Endodermal cell (in vitro differentiated cells): ENCODE measurements around the gene SNAI1. TPM values are rescaled to one million over a fixed set of nuclear protein-coding genes. Genes with fewer than 3 reads are reported as not detected.

Experiments
- DNase-seq: peaks from one replicate; pipeline ENCODE4 v3.0.0-alpha.2; 2017
- H3K27ac ChIP-seq: 2 replicates; pipeline ENCODE4 v1.5.1; 2013; ENCODE audit warnings: mild to moderate bottlenecking, low read depth, low read length, moderate library complexity
- H3K27me3 ChIP-seq: 2 replicates; pipeline ENCODE4 v1.6.1; 2013; ENCODE audit warnings: mild to moderate bottlenecking, low read length, moderate library complexity; ENCODE audit not compliant: insufficient read depth, control insufficient read depth, poor library complexity, severe bottlenecking
- H3K36me3 ChIP-seq: 2 replicates; pipeline ENCODE4 v1.7.0; 2013; ENCODE audit warnings: mild to moderate bottlenecking, low read length, moderate library complexity; ENCODE audit not compliant: control insufficient read depth, insufficient read depth
- H3K4me1 ChIP-seq: one replicate; pipeline ENCODE4 v1.7.0; 2013; ENCODE audit warnings: low read length; ENCODE audit not compliant: control insufficient read depth, insufficient read depth
- H3K4me3 ChIP-seq: 2 replicates; pipeline ENCODE4 v1.5.1; 2013; ENCODE audit warnings: mild to moderate bottlenecking, low read length, moderate library complexity
- H3K9ac ChIP-seq: 2 replicates; pipeline ENCODE4 v1.6.1; 2013; ENCODE audit warnings: mild to moderate bottlenecking, low read length, moderate library complexity; ENCODE audit not compliant: poor library complexity, severe bottlenecking; ENCODE audit errors: extremely low read depth
- H3K9me3 ChIP-seq: 2 replicates; pipeline ENCODE4 v1.6.1; 2013; ENCODE audit warnings: mild to moderate bottlenecking, low read length, moderate library complexity; ENCODE audit not compliant: control insufficient read depth
- H3K27ac Mint-ChIP-seq: 2 replicates; pipeline ENCODE4 v1.8.0; 2020; ENCODE audit warnings: mixed read lengths
- H3K27me3 Mint-ChIP-seq: 2 replicates; pipeline ENCODE4 v1.8.0; 2021; ENCODE audit warnings: mild to moderate bottlenecking, mixed read lengths; ENCODE audit not compliant: insufficient read depth
- H3K36me3 Mint-ChIP-seq: 2 replicates; pipeline ENCODE4 v1.8.0; 2020; ENCODE audit warnings: low read depth, mixed read lengths
- H3K4me1 Mint-ChIP-seq: 2 replicates; pipeline ENCODE4 v1.8.0; 2020; ENCODE audit warnings: mixed read lengths
- H3K4me3 Mint-ChIP-seq: 2 replicates; pipeline ENCODE4 v1.8.0; 2020; ENCODE audit warnings: mild to moderate bottlenecking, moderate library complexity, mixed read lengths
- H3K9me3 Mint-ChIP-seq: 2 replicates; pipeline ENCODE4 v1.8.0; 2020; ENCODE audit warnings: mild to moderate bottlenecking, mixed read lengths
- WGBS, 2 experiments: methylation state at CpG; one replicate each; pipeline versions ENCODE4 v1.1.5 to v1.1.7; 2013; ENCODE audit warnings: missing lambda C conversion rate in 2 of 2, mixed read lengths in 1 of 2; ENCODE audit not compliant: insufficient coverage in 1 of 2, insufficient read length in 1 of 2; 5-methylcytosine and 5-hydroxymethylcytosine counted together
- total RNA-seq, 2 donors: library from RNA; stranded (reverse); fragmentation: NEBNext Ultra II Directional in 1 of 2; extraction: Animal tissue kit (Norgen Biotek cat#: 25700) in 1 of 2; gene quantifications; 2 replicates in 1 of 2; 3 replicates in 1 of 2; pipeline ENCODE4 v1.2.1, GENCODE V29; 2021
- TF ChIP-seq, protein P1 (sequence below): fragments of 200-600 bp; sonication (generic); conservative IDR thresholded peaks from 2 replicates; pipeline ENCODE4 v1.5.0; 2021; ENCODE audit warnings: antibody characterized with exemption, mild to moderate bottlenecking

The SNAI1 gene
- total RNA-seq, 2 donors from 2014 or later: 10.6 to 13.1 TPM

DNA sequence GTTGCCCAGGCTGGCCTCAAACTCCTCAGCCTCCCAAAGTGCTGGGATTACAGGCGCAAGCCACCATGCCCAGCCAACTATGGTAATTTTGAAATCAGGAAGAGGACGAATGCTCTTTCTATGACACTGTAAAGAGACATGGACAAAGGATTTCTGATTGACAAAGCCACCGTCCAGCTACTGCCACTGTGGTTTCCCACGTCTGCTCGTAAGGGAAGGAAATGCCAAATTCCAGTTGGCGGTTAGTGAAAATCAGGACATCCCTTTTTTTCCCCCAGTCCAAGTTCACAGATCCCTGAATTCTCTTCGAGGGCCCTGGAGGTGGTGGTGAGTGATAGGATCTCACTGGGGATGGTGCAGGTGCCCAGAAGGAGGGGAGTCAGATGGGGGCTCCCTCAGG, 31.2 kb downstream of the SNAI1 start:
- Histone ChIP-seq H3K27me3 (peaks cover 6% of the 10 kb centered on the region), H3K4me3 (no peak overlapping the region), H3K4me1 (peaks cover 19% of the 10 kb centered on the region), H3K9ac (no peak overlapping the region), H3K36me3 (no peaks in the 10 kb centered on the region), H3K9me3 (no peaks in the 10 kb centered on the region), H3K27ac (no peak overlapping the region)
- no peaks in the 10 kb centered on the region for H3K9me3 Mint-ChIP-seq
- H3K4me1 Mint-ChIP-seq: peaks cover 28% of the 10 kb centered on the region
- WGBS, 2 experiments: 90 to 96% methylated on average over 7 of the region's 7 CpGs
- H3K36me3 Mint-ChIP-seq: no peaks in the 10 kb centered on the region
- no peak overlapping the region for H3K4me3 Mint-ChIP-seq
- H3K27me3 Mint-ChIP-seq: peaks cover 10% of the 10 kb centered on the region
- TF ChIP-seq, protein P1, sequence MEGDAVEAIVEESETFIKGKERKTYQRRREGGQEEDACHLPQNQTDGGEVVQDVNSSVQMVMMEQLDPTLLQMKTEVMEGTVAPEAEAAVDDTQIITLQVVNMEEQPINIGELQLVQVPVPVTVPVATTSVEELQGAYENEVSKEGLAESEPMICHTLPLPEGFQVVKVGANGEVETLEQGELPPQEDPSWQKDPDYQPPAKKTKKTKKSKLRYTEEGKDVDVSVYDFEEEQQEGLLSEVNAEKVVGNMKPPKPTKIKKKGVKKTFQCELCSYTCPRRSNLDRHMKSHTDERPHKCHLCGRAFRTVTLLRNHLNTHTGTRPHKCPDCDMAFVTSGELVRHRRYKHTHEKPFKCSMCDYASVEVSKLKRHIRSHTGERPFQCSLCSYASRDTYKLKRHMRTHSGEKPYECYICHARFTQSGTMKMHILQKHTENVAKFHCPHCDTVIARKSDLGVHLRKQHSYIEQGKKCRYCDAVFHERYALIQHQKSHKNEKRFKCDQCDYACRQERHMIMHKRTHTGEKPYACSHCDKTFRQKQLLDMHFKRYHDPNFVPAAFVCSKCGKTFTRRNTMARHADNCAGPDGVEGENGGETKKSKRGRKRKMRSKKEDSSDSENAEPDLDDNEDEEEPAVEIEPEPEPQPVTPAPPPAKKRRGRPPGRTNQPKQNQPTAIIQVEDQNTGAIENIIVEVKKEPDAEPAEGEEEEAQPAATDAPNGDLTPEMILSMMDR: no peak
- peak overlapping the region; percentile 30 for H3K27ac Mint-ChIP-seq
- no peak for DNase-seq

DNA sequence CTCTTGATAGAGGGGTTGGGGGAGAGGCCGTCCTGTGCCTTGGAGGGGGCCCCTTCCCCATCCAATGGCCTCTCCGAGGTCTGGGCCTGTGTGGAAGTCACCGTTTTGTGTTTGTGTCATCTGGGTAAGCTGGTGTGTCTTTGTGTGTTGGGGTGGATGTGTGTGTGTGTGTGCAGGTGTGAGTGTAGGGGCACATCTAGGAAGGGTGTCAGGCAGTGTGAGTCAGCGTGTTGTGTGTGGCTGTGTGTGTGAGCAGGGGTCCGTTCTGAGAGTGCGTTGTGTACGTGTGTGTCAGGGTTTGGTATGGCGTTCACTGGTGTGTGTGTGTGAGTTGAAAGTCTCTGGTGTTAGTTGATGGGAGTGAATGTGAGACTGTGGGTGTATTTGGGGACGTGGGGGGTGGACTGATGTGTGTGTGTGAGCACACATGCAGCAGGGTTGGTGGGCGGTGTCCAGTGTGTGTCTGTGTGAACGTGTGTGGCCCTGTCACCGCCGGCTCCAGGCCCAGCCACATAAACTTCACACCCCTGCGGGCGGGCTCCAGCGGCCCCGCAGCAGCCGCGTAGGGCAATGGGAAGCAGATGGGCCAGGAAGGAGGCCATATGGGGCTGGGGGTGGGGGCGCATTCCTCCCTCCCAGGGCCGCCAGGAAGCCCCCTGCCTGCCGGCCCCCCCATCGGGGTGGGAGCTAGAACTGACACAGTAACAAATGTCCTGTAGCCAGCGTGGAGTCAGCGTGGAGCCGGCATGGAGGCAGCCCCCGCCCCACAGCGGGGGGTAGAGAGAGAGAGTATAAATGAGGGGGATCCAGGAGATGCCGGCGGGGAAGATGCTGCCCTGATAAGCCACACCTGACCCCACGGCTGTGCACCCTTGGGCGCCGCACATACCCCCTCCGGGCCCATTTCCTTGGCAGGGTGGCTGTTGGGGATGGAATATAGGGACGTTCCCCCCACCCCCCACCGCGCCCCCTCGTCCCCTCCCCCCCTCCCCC, 32.1 kb downstream of the SNAI1 start:
- no peak overlapping the region for H3K27ac ChIP-seq
- Mint-ChIP-seq H3K4me3 (no peak overlapping the region), H3K9me3 (no peaks in the 10 kb centered on the region), H3K4me1 (peaks cover 25% of the 10 kb centered on the region), H3K27ac (peak overlapping the region; percentile 65), H3K36me3 (no peaks in the 10 kb centered on the region), H3K27me3 (peaks cover 8% of the 10 kb centered on the region)
- TF ChIP-seq, protein P1: no peak
- H3K36me3 ChIP-seq: no peaks in the 10 kb centered on the region
- WGBS, 2 experiments: 77 to 80% methylated on average over 9 to 33 of the region's 38 CpGs
- peak; percentile 70 for DNase-seq
- no peaks in the 10 kb centered on the region for H3K9me3 ChIP-seq
- no peak overlapping the region for H3K9ac ChIP-seq
- H3K4me3 ChIP-seq: no peak overlapping the region
- H3K4me1 ChIP-seq: peaks cover 14% of the 10 kb centered on the region
- H3K27me3 ChIP-seq: peaks cover 6% of the 10 kb centered on the region

DNA sequence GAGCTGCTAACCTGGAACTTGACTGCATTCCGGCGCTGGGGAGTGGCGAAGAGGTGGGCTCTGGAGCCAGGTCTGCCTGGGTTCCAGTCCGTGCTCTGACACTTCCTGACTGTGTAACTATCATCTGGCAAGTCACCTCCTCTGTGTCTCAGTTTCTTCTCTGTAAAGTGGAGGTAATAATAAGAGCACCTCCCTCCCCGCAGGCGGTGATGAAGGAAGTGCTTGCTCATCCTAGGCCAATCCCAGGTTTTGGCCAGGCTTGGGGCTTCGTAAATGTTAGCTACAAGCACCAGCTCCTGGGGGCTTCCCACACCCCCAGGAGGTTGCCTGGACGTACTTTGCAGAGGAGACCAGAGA, 32.8 kb downstream of the SNAI1 start:
- H3K36me3 ChIP-seq: no peaks in the 10 kb centered on the region
- no peak overlapping the region for H3K27ac ChIP-seq
- Mint-ChIP-seq H3K9me3 (no peaks in the 10 kb centered on the region), H3K4me1 (peaks cover 22% of the 10 kb centered on the region), H3K4me3 (no peak overlapping the region), H3K36me3 (no peaks in the 10 kb centered on the region), H3K27ac (peak overlapping the region; percentile 66), H3K27me3 (peaks cover 3% of the 10 kb centered on the region)
- WGBS, 2 experiments: 87 to 94% methylated on average over 6 to 8 of the region's 8 CpGs
- H3K4me1 ChIP-seq: peaks cover 14% of the 10 kb centered on the region
- no peak for DNase-seq
- no peaks in the 10 kb centered on the region for H3K9me3 ChIP-seq
- peaks cover 2% of the 10 kb centered on the region for H3K27me3 ChIP-seq
- H3K4me3 ChIP-seq: no peak overlapping the region
- TF ChIP-seq, protein P1: no peak
- no peak overlapping the region for H3K9ac ChIP-seq
